HG02981 (cell line): Measurements from ENCODE around the gene OR2T11.
"Not testable (repeated sequence)": the region's sequence is repeated elsewhere in the genome, so short reads cannot be mapped to it uniquely, and the experiment has no call there.

ENCODE experiments used
- ATAC-seq: cut with Tn5 transposase; IDR thresholded peaks from one replicate; pipeline ENCODE4 v1.9.1; 2021; ENCODE audit warnings: mild to moderate bottlenecking, moderate library complexity; ENCODE audit not compliant: unreplicated experiment

OR2T11 gene

GRCh38 chr1:248634991-248635390 is at the start of gene OR2T11:
TSS of gene OR2T11 (minus strand) at chr1:248635091. CDS start at chr1:248627128, 7,963 bp downstream.
- ATAC-seq: not testable (repeated sequence)

DNA sequence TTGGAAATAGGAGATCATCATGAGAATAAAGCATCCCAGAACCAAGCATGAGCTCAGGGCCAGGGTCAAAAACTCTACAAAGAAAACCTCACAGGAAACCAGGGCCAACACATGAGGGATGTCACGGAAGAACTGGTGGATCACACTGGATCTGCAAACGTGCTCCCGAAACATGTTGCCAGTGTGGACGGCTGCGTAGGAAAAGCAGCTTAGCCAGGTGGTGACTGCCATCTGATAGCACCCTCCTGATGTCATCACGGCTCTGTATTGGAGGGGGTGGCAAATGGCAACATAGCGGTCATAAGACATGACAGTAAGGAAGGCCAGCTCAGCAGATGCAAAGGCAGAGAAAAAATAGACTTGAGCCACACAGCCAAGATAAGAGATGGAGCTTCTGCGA is 46.8 kb upstream of the OR2T11 start:
- no peak for ATAC-seq

- no peak for ATAC-seq
Measured at GRCh38 chr1:248670003-248670402, 35.1 kb upstream of the OR2T11 start.

DNA sequence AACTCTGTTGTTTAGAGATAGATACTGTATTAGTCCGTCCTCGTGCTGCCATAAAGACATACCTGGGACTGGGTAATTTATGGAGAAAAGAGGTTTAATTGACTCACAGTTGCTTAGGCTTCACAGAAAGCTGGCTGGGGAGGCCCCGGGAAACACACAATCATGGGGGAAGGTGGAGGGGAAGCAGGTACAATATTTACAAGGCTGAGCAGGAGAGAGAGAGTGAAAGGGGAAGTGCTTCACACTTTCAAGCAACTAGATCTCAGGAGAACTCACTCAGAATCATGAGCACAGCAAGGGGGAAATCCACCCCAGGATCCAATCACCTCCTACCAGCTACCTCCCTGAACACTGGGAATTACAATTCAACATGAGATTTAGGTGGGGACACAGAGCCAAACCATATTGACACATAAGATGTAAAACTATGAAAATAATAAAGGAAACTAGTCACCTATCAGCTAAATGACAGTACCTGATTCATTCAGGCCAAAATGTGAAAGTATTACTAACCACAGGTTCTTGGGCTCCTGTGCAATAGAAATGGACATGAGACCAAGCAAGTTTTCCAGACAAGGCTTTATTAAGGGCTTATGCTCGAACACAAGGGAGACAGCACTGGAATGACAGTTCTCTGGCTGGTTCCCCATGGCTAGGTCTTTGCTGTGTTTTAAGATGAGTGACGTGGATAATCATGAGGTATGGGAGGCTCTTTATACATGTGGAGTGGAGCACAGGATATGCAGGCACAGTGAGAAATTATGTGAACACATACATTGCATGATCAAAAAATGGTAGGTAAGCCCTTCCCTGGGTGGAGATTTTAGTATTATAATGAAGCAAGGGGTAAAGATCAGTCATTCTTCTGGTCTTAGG is 28.8 kb upstream of the OR2T11 start:
- ATAC-seq: peak; percentile 96

DNA sequence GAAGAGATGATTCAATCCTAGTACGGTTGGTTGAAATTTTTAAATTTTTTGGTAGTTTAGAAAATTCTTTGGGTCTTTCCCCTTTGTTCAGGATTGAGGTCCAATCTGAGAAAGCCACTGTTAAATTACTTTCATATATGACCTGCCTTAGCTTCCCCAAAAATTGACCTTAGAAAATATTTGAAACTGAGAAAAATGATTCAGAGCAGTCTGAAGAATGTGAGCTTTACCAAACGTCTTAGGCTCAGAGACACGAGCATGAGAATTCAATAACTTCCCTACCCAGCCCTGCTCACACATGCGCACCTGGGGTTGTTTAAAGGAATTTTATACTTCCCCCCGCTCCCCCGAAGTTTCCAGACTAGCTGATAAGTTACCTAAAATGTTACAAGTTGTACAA is 21.9 kb upstream of the OR2T11 start:
- peak; percentile 62 for ATAC-seq

DNA sequence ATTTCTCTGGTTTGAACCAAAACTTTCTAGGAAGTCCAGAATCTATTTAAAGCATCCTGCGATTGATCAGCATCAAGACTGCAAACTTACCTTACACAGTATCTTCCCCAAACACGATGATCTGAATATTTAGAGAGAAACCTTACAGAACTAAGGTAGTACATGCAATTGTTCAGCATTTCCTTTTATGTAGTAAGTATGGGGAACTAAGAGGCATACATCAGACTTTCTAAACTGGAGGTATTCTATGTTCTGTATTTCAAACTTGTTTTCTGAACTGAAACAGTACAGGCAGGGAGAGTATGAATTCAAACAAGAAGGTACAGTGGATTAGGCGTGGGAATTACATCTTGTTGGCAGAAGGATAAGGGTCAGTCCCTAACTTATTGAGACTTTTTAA is 20.5 kb upstream of the OR2T11 start, which contains the start of gene OR2T27:
Gene OR2T27 (minus strand): TSS at position 175 of the 400 bp plus-strand sequence. CDS start 4,644 bp downstream, outside the sequence.
- ATAC-seq: not testable (repeated sequence)

DNA sequence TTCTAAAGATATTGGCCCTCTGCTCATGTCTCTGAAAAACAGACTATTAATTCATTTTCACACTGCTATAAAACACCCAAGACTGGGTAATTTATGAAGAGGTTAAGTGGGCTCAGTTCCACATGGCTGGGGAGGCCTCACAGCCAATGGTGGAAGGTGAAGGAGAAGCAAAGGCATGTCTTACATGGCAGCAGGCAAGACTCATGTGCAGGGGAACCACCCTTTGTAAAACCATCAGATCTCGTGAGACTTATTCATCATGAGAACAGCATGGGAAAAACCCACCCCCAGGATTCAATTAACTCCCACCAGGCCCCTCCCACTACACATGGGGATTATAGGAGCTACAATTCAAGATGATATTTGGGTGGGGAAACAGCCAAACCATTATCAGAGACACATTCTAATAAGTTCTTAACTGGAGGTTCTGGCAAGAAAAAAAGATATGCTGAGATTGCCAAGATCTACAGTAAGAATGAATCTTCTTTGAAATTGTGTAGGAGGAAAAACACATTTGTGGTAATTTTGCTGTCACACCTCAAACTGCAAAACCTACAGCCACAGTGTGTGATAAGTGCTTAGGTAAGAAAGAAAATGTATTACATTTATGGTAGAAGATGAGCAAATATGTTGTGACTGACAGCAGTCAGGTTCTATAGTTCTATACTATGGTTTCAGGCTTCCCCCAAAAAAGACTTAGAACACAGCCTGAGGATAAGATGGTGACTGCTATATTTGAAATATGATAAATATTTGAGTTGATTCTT is 14.1 kb upstream of the OR2T11 start:
- ATAC-seq: not testable (repeated sequence)

DNA sequence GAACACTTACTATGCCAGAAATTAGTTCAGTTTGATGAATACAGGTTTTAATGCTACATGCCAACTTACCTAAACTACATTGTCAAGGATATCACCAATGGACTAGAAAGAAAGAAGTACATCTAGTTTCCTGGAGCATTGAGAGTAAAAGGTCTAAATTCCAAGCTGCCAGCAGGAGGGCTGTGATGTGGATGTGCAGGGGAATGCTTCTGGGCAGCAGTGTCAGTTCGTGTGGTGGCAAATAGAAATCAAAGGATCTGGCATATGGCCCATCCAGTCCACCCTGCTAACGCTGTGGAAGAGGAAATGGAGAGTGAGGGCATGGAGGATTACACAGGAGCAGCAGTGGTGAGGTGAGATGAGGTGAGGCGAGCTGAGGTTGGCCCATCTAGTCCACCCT is 10.3 kb upstream of the OR2T11 start, which contains the start of gene OR2T35:
Gene OR2T35 (minus strand): TSS at position 101 of the 400 bp plus-strand sequence. CDS start 6,020 bp downstream, outside the sequence.
- not testable (repeated sequence) for ATAC-seq

- ATAC-seq: peak; percentile 69
Measured at GRCh38 chr1:248642971-248643651, 8.2 kb upstream of the OR2T11 start.

- ATAC-seq: not testable (repeated sequence)
Measured at GRCh38 chr1:248641583-248641982, 6.7 kb upstream of the OR2T11 start.

GRCh38 chr1:248640906-248641305 is 6.0 kb upstream of the OR2T11 start:
- peak; percentile 33 for ATAC-seq

DNA sequence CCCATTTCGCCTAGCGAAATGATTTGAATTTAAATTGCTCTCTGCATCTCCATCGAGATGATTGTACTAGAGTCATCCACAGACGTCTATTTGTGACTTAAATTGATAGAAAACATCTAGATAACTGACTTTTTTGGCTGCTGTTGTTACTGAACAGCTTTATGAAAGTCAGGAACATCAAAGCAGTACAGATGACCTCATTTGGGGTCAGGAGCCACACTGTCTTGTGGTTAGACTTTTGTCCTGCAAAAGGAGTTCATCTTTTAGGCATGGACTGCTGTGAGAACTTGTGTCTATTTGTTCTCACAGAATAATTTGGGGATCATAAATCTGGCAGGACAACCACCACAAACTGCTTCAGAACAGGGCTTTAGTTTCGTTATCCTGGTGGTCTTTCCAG is 4.8 kb upstream of the OR2T11 start:
- peak; percentile 31 for ATAC-seq

DNA sequence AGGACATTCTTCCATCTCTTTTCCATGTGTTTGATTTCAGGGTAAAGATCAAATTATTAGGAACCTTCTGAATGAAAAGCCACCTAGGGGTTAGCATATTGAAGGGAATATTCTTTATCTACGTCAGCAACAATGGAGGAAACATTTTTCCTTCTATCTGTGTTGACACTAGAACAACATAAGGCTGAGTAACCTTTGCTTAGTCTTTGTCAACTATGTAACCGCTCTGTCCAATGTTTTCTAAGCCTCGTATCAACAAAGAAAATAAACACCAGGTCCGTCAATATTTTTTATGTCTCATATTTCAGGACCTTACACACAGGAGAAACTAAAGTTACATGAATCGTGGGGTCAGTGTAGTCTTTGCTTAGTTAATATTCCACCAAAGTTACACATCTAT is 1.7 kb upstream of the OR2T11 start:
- ATAC-seq: not testable (repeated sequence)

GRCh38 chr1:248631354-248632008 is 3.4 kb downstream of the OR2T11 start:
- no peak for ATAC-seq

DNA sequence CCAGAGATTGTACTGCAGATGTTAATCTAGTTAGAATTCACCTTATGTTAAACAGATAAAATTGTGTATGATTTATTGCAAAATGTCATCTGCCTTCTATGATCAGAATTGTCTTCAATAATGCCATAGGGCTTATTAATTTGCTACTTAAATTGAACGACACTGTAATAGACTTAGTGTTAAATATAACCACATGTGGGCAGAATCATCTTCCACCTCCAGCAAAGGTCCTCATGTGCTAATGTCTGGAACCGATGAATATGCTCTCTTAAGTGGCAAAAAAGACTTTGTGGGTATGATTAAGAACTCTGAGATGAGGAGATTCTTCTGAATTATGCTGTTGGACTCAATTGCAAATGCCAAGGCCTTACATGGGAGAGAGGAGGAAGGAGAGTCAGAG is 4.3 kb downstream of the OR2T11 start:
- no peak for ATAC-seq

DNA sequence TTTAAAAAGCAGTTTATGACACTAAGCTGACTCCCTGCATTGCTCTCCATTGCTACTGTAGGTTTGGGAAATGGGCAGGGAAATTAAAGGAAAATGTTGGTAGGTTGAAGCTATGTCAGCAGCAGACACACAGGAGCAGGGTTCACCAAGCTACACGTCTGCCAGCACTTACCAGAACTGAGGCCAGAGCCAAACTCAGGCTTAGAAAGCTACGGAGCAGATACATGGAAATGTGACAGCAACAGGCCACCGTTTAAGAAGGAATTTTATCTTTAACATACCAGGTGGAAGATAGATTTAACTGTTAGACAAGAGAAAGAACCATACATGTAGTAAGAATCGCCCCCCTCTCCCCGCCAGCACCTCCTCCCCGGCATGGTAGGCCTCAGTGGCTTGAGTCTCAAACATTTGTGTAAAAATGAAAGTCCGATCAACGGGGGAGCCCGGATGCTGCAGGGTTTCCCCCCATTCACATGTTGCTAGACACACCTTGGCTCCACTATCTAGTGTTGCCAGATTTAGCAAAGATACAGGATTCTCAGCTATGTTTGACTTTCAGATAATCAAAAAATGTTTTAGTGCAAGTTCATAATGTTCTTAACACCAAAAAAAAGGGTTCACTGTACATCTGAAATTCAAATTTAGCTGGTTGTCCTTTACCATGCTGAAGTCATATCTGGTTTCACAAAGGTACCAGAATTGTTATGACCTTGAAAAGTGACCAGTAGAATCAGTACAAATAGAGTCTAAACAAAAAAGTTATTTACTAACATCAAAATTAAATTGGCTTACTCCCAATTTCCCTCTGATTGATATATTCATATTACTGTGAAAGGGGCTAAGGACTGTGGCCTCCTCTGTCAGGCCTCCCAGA is 6.7 kb downstream of the OR2T11 start:
- peak; percentile 87 for ATAC-seq

DNA sequence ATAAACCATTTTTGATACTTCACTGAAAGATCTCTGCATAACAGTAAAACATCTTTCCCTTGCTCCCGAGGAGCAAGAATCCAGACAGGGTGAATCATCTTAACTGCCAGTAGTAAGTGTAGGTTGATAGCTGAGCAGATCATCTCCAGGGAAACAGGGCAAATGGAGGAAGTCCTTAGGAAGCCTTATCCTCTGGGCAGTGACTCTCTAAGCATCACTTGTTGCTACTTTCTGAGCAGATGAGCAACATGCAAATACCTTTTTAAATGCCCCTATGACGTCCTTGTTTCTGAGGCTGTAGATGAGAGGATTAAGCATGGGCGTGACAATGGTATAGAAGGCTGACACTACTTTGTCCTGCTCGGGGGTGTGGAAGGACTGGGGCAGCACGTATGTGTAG is 8.9 kb downstream of the OR2T11 start:
- ATAC-seq: no peak

- no peak for ATAC-seq
Measured at GRCh38 chr1:248625166-248625565, 9.7 kb downstream of the OR2T11 start.

DNA sequence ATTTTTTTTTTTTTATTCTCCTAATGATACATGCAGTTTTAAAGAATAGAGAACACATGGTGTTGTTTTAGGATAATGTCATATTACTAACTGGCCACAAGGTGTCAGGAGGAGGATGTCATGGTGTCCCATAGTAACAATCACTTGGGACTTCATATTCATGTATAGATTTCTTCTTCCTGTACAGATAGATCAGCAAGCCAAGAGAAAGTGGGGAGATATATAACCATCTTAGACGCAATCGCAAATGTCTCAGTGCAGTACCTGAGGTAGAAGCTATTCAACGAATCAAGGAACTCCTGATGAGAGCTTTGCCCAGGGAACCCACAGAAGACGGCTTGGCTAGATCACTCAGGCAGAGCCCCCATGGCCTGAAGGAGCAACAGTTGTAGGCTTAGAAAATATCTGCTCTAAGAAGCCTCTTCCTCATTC is 12.3 kb downstream of the OR2T11 start:
- peak; percentile 96 for ATAC-seq
